H9 (cell line): Measurements from ENCODE around the gene TTC7B. TPM values are rescaled to one million over a fixed set of nuclear protein-coding genes. Genes with fewer than 3 reads are reported as not detected.

ENCODE experiments used
- DNase-seq: peaks from one replicate; pipeline ENCODE4 v3.0.0-alpha.2; 2017
- H2AFZ ChIP-seq: one replicate; pipeline ENCODE4 v1.6.1; 2013; ENCODE audit warnings: mild to moderate bottlenecking, low read length, control low read depth, moderate library complexity
- H2AK5ac ChIP-seq: 2 replicates; pipeline ENCODE4 v1.6.1; 2013; ENCODE audit warnings: low read length, control low read depth, mixed read lengths; ENCODE audit not compliant: insufficient read length
- H2BK120ac ChIP-seq: one replicate; pipeline ENCODE4 v1.6.1; 2013; ENCODE audit warnings: low read depth, mild to moderate bottlenecking, low read length, control low read depth, inconsistent platforms; ENCODE audit not compliant: poor library complexity, severe bottlenecking
- H2BK12ac ChIP-seq: 2 replicates; pipeline ENCODE4 v1.6.1; 2013; ENCODE audit warnings: low read length, control low read depth, mixed read lengths, low read depth; ENCODE audit not compliant: insufficient read length
- H2BK15ac ChIP-seq: 2 replicates; pipeline ENCODE4 v1.6.1; 2013; ENCODE audit warnings: low read depth, low read length, control low read depth
- H2BK20ac ChIP-seq: one replicate; pipeline ENCODE4 v1.6.1; 2013; ENCODE audit warnings: low read depth, mild to moderate bottlenecking, low read length, control low read depth, inconsistent platforms; ENCODE audit not compliant: poor library complexity, severe bottlenecking
- H2BK5ac ChIP-seq: 2 replicates; pipeline ENCODE4 v1.6.1; 2013; ENCODE audit warnings: low read length, control low read depth, mixed read lengths; ENCODE audit not compliant: insufficient read length
- H3K14ac ChIP-seq: 2 replicates; pipeline ENCODE4 v1.6.1; 2013; ENCODE audit warnings: low read length, control low read depth; ENCODE audit not compliant: insufficient read depth
- H3K18ac ChIP-seq: 2 replicates; pipeline ENCODE4 v1.6.1; 2013; ENCODE audit warnings: low read depth, mild to moderate bottlenecking, mixed read lengths, low read length, control low read depth; ENCODE audit not compliant: insufficient read length
- H3K23ac ChIP-seq: 2 replicates; pipeline ENCODE4 v1.6.1; 2013; ENCODE audit warnings: low read length, control low read depth, mixed read lengths, low read depth; ENCODE audit not compliant: insufficient read length
- H3K23me2 ChIP-seq: 2 replicates; pipeline ENCODE4 v1.6.1; 2013; ENCODE audit warnings: low read depth, mild to moderate bottlenecking, mixed read lengths, low read length, control low read depth; ENCODE audit not compliant: insufficient read length, poor library complexity, severe bottlenecking
- H3K27ac ChIP-seq: 2 replicates; pipeline ENCODE4 v1.5.1; 2013; ENCODE audit warnings: low read length, control low read depth, mixed read lengths, low read depth; ENCODE audit not compliant: insufficient read length
- H3K27me3 ChIP-seq: 2 replicates; pipeline ENCODE4 v1.6.1; 2013; ENCODE audit warnings: low read length, control low read depth, inconsistent platforms; ENCODE audit not compliant: insufficient read depth
- H3K4ac ChIP-seq: 2 replicates; pipeline ENCODE4 v1.6.1; 2013; ENCODE audit warnings: low read depth, mild to moderate bottlenecking, control low read depth, inconsistent platforms, low read length, moderate library complexity
- H3K4me1 ChIP-seq: 2 replicates; pipeline ENCODE4 v1.6.1; 2013; ENCODE audit warnings: low read length, control low read depth, inconsistent platforms; ENCODE audit not compliant: insufficient read depth
- H3K4me2 ChIP-seq: 2 replicates; pipeline ENCODE4 v1.6.1; 2013; ENCODE audit warnings: low read length, control low read depth, mixed read lengths; ENCODE audit not compliant: insufficient read length, insufficient read depth
- H3K56ac ChIP-seq: 2 replicates; pipeline ENCODE4 v1.6.1; 2013; ENCODE audit warnings: low read depth, mild to moderate bottlenecking, mixed read lengths, low read length, control low read depth; ENCODE audit not compliant: insufficient read length
- H3K79me1 ChIP-seq: 2 replicates; pipeline ENCODE4 v1.6.1; 2013; ENCODE audit warnings: low read depth, mild to moderate bottlenecking, moderate library complexity, low read length, control low read depth, inconsistent platforms; ENCODE audit not compliant: insufficient read depth, poor library complexity, severe bottlenecking
- H3K79me2 ChIP-seq: 2 replicates; pipeline ENCODE4 v1.6.1; 2013; ENCODE audit warnings: low read length, control low read depth, inconsistent platforms; ENCODE audit not compliant: insufficient read depth
- H3K9ac ChIP-seq: 2 replicates; pipeline ENCODE4 v1.6.1; 2013; ENCODE audit warnings: low read length, control low read depth, mixed read lengths; ENCODE audit not compliant: insufficient read length; ENCODE audit errors: extremely low read depth
- H3K9me3 ChIP-seq: one replicate; pipeline ENCODE4 v1.6.1; 2013; ENCODE audit warnings: low read depth, low read length, inconsistent platforms; ENCODE audit not compliant: control insufficient read depth
- H3T11ph ChIP-seq: one replicate; pipeline ENCODE4 v1.6.1; 2013; ENCODE audit warnings: mild to moderate bottlenecking, low read length, control low read depth, inconsistent platforms
- H4K20me1 ChIP-seq: one replicate; pipeline ENCODE4 v1.6.1; 2013; ENCODE audit not compliant: control insufficient read depth, insufficient read length, insufficient read depth
- H4K5ac ChIP-seq: 2 replicates; pipeline ENCODE4 v1.6.1; 2013; ENCODE audit warnings: low read depth, mild to moderate bottlenecking, mixed read lengths, low read length, control low read depth; ENCODE audit not compliant: insufficient read length
- H4K8ac ChIP-seq: replicated peaks from 2 replicates; pipeline ENCODE4 v1.6.1; 2013; ENCODE audit warnings: low read length, control low read depth, mixed read lengths, low read depth; ENCODE audit not compliant: insufficient read length
- H4K91ac ChIP-seq: 2 replicates; pipeline ENCODE4 v1.6.1; 2013; ENCODE audit warnings: low read depth, mild to moderate bottlenecking, moderate library complexity, mixed read lengths, low read length, control low read depth; ENCODE audit not compliant: insufficient read length
- H3K27ac Mint-ChIP-seq, 3 experiments: 2 replicates in 2 of 3; 3 replicates in 1 of 3; pipeline ENCODE4 v1.8.0; 2020 to 2021; ENCODE audit warnings: mixed read lengths in 3 of 3, mild to moderate bottlenecking in 1 of 3, moderate library complexity in 1 of 3
- H3K27me3 Mint-ChIP-seq: 2 replicates; pipeline ENCODE4 v1.8.0; 2021; ENCODE audit warnings: low read depth, mild to moderate bottlenecking, moderate library complexity, mixed read lengths
- H3K36me3 Mint-ChIP-seq, 3 experiments: 2 replicates in 2 of 3; 3 replicates in 1 of 3; pipeline ENCODE4 v1.8.0; 2020 to 2021; ENCODE audit warnings: low read depth in 3 of 3, mixed read lengths in 3 of 3; ENCODE audit not compliant: insufficient read depth in 1 of 3
- H3K4me1 Mint-ChIP-seq, 2 experiments: 2 replicates each; pipeline ENCODE4 v1.8.0; 2020; ENCODE audit warnings: mixed read lengths in 2 of 2
- H3K4me3 Mint-ChIP-seq, 2 experiments: 2 replicates in 1 of 2; 3 replicates in 1 of 2; pipeline ENCODE4 v1.8.0; 2020 to 2021; ENCODE audit warnings: mild to moderate bottlenecking in 2 of 2, mixed read lengths in 2 of 2, moderate library complexity in 1 of 2
- H3K9me3 Mint-ChIP-seq, 2 experiments: 2 replicates in 1 of 2; 3 replicates in 1 of 2; pipeline ENCODE4 v1.8.0; 2020; ENCODE audit warnings: mild to moderate bottlenecking in 2 of 2, mixed read lengths in 2 of 2, moderate library complexity in 1 of 2
- WGBS: extraction: QIAGEN DNeasy Blood & Tissue Kit; methylation state at CpG from one replicate; pipeline ENCODE4 v1.1.7; 2013; ENCODE audit warnings: missing lambda C conversion rate, low lambda C conversion rate, mixed read lengths; ENCODE audit not compliant: insufficient read length; ENCODE audit errors: extremely low coverage; 5-methylcytosine and 5-hydroxymethylcytosine counted together
- total RNA-seq: library from RNA; stranded (reverse); gene quantifications from 2 replicates; pipeline ENCODE4 v1.2.1, GENCODE V29; 2021
- TF ChIP-seq, protein P1 (sequence below): fragments of 200-600 bp; sonication (generic); conservative IDR thresholded peaks from 3 replicates; pipeline ENCODE4 v1.8.0; 2021; ENCODE audit warnings: antibody characterized with exemption, mild to moderate bottlenecking

The TTC7B gene
- total RNA-seq, 1 experiment from 2014 or later, result 33.7 TPM

- Histone ChIP-seq H3K9me3 (no peaks in the 10 kb centered on the region), H3K14ac (no peak overlapping the region), H2BK5ac (no peak overlapping the region), H2AFZ (no peak overlapping the region), H3K18ac (no peak overlapping the region), H3K79me2 (no peaks in the 10 kb centered on the region), H2BK12ac (no peak overlapping the region), H3T11ph (no peak overlapping the region), H4K8ac (no peak overlapping the region), H4K91ac (no peak overlapping the region), H3K27me3 (no peaks in the 10 kb centered on the region), H4K20me1 (no peaks in the 10 kb centered on the region), H3K56ac (no peak overlapping the region), H3K23ac (no peak overlapping the region), H3K27ac (no peak overlapping the region), H4K5ac (no peak overlapping the region), H2BK120ac (no peak overlapping the region), H2BK15ac (no peak overlapping the region), H3K4me2 (no peak overlapping the region), H3K79me1 (no peaks in the 10 kb centered on the region), H3K4ac (no peak overlapping the region), H3K9ac (no peak overlapping the region), H2BK20ac (no peak overlapping the region), H3K23me2 (no peaks in the 10 kb centered on the region), H3K4me1 (peaks cover 11% of the 10 kb centered on the region; the same call in 1 of the 2 replicates), H2AK5ac (no peak overlapping the region)
- H3K4me1 Mint-ChIP-seq, result peaks cover 32 to 41% of the 10 kb centered on the region in 2 experiments
- H3K4me3 Mint-ChIP-seq, result no peak overlapping the region
- WGBS, result no CpG with 5 or more reads among the region's 9 CpGs
- H3K27ac Mint-ChIP-seq, result no peak overlapping the region; a peak in 1 of 7 replicates
- no peaks in the 10 kb centered on the region for H3K27me3 Mint-ChIP-seq
- TF ChIP-seq, protein P1, sequence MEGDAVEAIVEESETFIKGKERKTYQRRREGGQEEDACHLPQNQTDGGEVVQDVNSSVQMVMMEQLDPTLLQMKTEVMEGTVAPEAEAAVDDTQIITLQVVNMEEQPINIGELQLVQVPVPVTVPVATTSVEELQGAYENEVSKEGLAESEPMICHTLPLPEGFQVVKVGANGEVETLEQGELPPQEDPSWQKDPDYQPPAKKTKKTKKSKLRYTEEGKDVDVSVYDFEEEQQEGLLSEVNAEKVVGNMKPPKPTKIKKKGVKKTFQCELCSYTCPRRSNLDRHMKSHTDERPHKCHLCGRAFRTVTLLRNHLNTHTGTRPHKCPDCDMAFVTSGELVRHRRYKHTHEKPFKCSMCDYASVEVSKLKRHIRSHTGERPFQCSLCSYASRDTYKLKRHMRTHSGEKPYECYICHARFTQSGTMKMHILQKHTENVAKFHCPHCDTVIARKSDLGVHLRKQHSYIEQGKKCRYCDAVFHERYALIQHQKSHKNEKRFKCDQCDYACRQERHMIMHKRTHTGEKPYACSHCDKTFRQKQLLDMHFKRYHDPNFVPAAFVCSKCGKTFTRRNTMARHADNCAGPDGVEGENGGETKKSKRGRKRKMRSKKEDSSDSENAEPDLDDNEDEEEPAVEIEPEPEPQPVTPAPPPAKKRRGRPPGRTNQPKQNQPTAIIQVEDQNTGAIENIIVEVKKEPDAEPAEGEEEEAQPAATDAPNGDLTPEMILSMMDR, result no peak
- no peak for DNase-seq
- H3K9me3 Mint-ChIP-seq, result peaks cover 0 to 4% of the 10 kb centered on the region in 2 experiments; a peak in 1 of 5 replicates
- H3K36me3 Mint-ChIP-seq, result peaks cover 0 to 6% (median under 1%) of the 10 kb centered on the region in 3 experiments; a peak in 5 of 7 replicates
These were observed 186.8 kb downstream of the TTC7B start for GRCh38 chr14:90629471-90629870.
